HepG2 (cell line): Measurements from ENCODE around the gene KIFC1. TPM values are rescaled to one million over a fixed set of nuclear protein-coding genes. Genes with fewer than 3 reads are reported as not detected.
A peak's percentile ranks its signal among the peaks of the same experiment; 100 is the strongest.

Experiments used
- ATAD3A ChIP-seq: sonication (generic); formaldehyde crosslinking; IDR thresholded peaks from 2 replicates; pipeline ENCODE4 v1.4.0; 2020; ENCODE audit warnings: missing genetic modification reagents
- ELF4 ChIP-seq: sonication (generic); formaldehyde crosslinking; IDR thresholded peaks from 2 replicates; pipeline ENCODE4 v1.5.0; 2020; ENCODE audit warnings: missing genetic modification reagents, mild to moderate bottlenecking, moderate library complexity, borderline replicate concordance
- JUNB ChIP-seq: sonication (generic); formaldehyde crosslinking; IDR thresholded peaks from 2 replicates; pipeline ENCODE4 v1.8.0; 2022; ENCODE audit warnings: missing genetic modification reagents, mild to moderate bottlenecking, borderline replicate concordance
- MTERF4 ChIP-seq: sonication (generic); formaldehyde crosslinking; IDR thresholded peaks from 2 replicates; pipeline ENCODE4 v1.8.0; 2023; ENCODE audit warnings: mild to moderate bottlenecking, missing genetic modification reagents
- PBX2 ChIP-seq: IDR thresholded peaks from 2 replicates; pipeline ENCODE4 v1.6.1; 2016; ENCODE audit warnings: control low read depth
- PHB2 ChIP-seq: fragments of 450-650 bp; IDR thresholded peaks from 2 replicates; pipeline ENCODE4 v1.6.1; 2018; ENCODE audit not compliant: partially characterized antibody
- RAD21 ChIP-seq: fragments of 450-650 bp; formaldehyde crosslinking; IDR thresholded peaks from 2 replicates; pipeline ENCODE4 v1.5.0; 2020; ENCODE audit warnings: mild to moderate bottlenecking
- SMAD1 ChIP-seq: sonication (generic); formaldehyde crosslinking; IDR thresholded peaks from 2 replicates; pipeline ENCODE4 v1.4.0; 2020; ENCODE audit warnings: missing genetic modification reagents, low read depth, mild to moderate bottlenecking, borderline replicate concordance
- THAP9 ChIP-seq: sonication (generic); formaldehyde crosslinking; IDR thresholded peaks from 2 replicates; pipeline ENCODE4; 2020; ENCODE audit warnings: missing genetic modification reagents, mild to moderate bottlenecking, borderline replicate concordance
- ZNF24 ChIP-seq: fragments of 450-650 bp; IDR thresholded peaks from 2 replicates; pipeline ENCODE4 v1.6.1; 2017; ENCODE audit warnings: antibody characterized with exemption, mild to moderate bottlenecking
- ZNF251 ChIP-seq: sonication (generic); formaldehyde crosslinking; IDR thresholded peaks from 2 replicates; pipeline ENCODE4 v1.9.0; 2021; ENCODE audit warnings: mild to moderate bottlenecking, missing genetic modification reagents
- ZNF350 ChIP-seq: sonication (generic); formaldehyde crosslinking; IDR thresholded peaks from 2 replicates; pipeline ENCODE4 v1.4.0; 2020; ENCODE audit warnings: mild to moderate bottlenecking, low read depth, missing genetic modification reagents, borderline replicate concordance
- ZNF512 ChIP-seq: sonication (generic); formaldehyde crosslinking; IDR thresholded peaks from 2 replicates; pipeline ENCODE4 v1.4.0; 2020; ENCODE audit warnings: mild to moderate bottlenecking, missing genetic modification reagents
- ZNF546 ChIP-seq: sonication (generic); formaldehyde crosslinking; conservative IDR thresholded peaks from 2 replicates; pipeline ENCODE4 v1.8.1; 2023; ENCODE audit warnings: mild to moderate bottlenecking, missing genetic modification reagents
- ZNF577 ChIP-seq: sonication (generic); formaldehyde crosslinking; IDR thresholded peaks from 2 replicates; pipeline ENCODE4 v1.4.0; 2020; ENCODE audit warnings: mild to moderate bottlenecking, low read depth, missing genetic modification reagents, borderline replicate concordance
- ZNF768 ChIP-seq: sonication (generic); formaldehyde crosslinking; IDR thresholded peaks from 2 replicates; pipeline ENCODE4 v1.4.0; 2020; ENCODE audit warnings: missing genetic modification reagents
- ZNF788 ChIP-seq: sonication (generic); formaldehyde crosslinking; IDR thresholded peaks from 2 replicates; pipeline ENCODE4 v1.5.0; 2020; ENCODE audit warnings: mild to moderate bottlenecking, missing genetic modification reagents, borderline replicate concordance
- polyA plus RNA-seq, 8 experiments: library from polyadenylated mRNA; depleted of rRNA in 3 of 8; stranded (reverse) in 7 of 8; unstranded in 1 of 8; fragments of >200 nt; fragmentation: Illumina TruSeq in 4 of 8; extraction: Trizol in 4 of 8; gene quantifications; 2 replicates each; pipeline versions ENCODE4 v1.2.1 to v1.2.3, GENCODE V29; 2011 to 2016; ENCODE audit warnings: low read depth in 4 of 8, missing spikeins in 1 of 8, mixed read lengths in 1 of 8; ENCODE audit not compliant: insufficient read depth in 1 of 8
- total RNA-seq, 5 experiments: library from RNA; depleted of rRNA; stranded (reverse); fragments of >200 nt; fragmentation: Illumina TruSeq; extraction: Trizol; gene quantifications; 2 replicates each; pipeline ENCODE4 v1.2.3, GENCODE V29; 2016; ENCODE audit warnings: low read depth in 1 of 5
- TF ChIP-seq, protein P1 (sequence below): sonication (generic); formaldehyde crosslinking; IDR thresholded peaks from 2 replicates; pipeline ENCODE4 v1.5.1; 2020; ENCODE audit warnings: mild to moderate bottlenecking, moderate library complexity, missing genetic modification reagents
- TF ChIP-seq, protein P2 (sequence below): sonication (generic); formaldehyde crosslinking; IDR thresholded peaks from 2 replicates; pipeline ENCODE4 v1.4.0; 2020; ENCODE audit warnings: mild to moderate bottlenecking, missing genetic modification reagents

KIFC1 gene
- total and polyA plus RNA-seq, 2 of the 13 experiments (the other 11 are each of a cell fraction or from before 2014, with no cell fraction given) = 25.0 to 45.5 TPM

- no peak for TF ChIP-seq SMAD1 (CRISPR knock-in tag)
- TF ChIP-seq MTERF4 (CRISPR knock-in tag) = peak; percentile 25; the same call in 1 of the 2 replicates
- TF ChIP-seq, protein P1, sequence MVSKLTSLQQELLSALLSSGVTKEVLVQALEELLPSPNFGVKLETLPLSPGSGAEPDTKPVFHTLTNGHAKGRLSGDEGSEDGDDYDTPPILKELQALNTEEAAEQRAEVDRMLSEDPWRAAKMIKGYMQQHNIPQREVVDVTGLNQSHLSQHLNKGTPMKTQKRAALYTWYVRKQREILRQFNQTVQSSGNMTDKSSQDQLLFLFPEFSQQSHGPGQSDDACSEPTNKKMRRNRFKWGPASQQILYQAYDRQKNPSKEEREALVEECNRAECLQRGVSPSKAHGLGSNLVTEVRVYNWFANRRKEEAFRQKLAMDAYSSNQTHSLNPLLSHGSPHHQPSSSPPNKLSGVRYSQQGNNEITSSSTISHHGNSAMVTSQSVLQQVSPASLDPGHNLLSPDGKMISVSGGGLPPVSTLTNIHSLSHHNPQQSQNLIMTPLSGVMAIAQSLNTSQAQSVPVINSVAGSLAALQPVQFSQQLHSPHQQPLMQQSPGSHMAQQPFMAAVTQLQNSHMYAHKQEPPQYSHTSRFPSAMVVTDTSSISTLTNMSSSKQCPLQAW (CRISPR knock-in tag) = 0 out of 2 replicates have a peak, but pooled peaks have one; percentile 35
- TF ChIP-seq ZNF512 = no peak; the same call in 1 of the 2 replicates
- TF ChIP-seq PBX2 (CRISPR knock-in tag) = no peak
- no peak for TF ChIP-seq ZNF788 (CRISPR knock-in tag)
- 0 out of 2 replicates have a peak, but pooled peaks have one; percentile 27 for TF ChIP-seq ZNF350 (CRISPR knock-in tag)
- peak; percentile 45; the same call in 1 of the 2 replicates for TF ChIP-seq THAP9 (CRISPR knock-in tag)
- no peak; the same call in 1 of the 2 replicates for TF ChIP-seq JUNB (CRISPR knock-in tag)
- TF ChIP-seq, protein P2, sequence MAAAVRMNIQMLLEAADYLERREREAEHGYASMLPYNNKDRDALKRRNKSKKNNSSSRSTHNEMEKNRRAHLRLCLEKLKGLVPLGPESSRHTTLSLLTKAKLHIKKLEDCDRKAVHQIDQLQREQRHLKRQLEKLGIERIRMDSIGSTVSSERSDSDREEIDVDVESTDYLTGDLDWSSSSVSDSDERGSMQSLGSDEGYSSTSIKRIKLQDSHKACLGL = no peak
- TF ChIP-seq ELF4 (CRISPR knock-in tag) = 0 out of 2 replicates have a peak, but pooled peaks have one; percentile 34
- no peak for TF ChIP-seq PHB2
- no peak for TF ChIP-seq ZNF768 (CRISPR knock-in tag)
- TF ChIP-seq ZNF24 = no peak
- no peak for TF ChIP-seq ZNF577 (CRISPR knock-in tag)
- no peak; the same call in 1 of the 2 replicates for TF ChIP-seq ZNF251 (CRISPR knock-in tag)
- no peak for TF ChIP-seq ATAD3A (CRISPR knock-in tag)
- peak; percentile 34; the same call in 1 of the 2 replicates for TF ChIP-seq ZNF546 (CRISPR knock-in tag)
- TF ChIP-seq RAD21 (CRISPR knock-in tag) = no peak
Measured at GRCh38 chr6:33424855-33425667, 33.4 kb downstream of the KIFC1 start (continued).
